ENCODE data around the gene PRAMEF20.
"Not testable (repeated sequence)": the region's sequence is repeated elsewhere in the genome, so short reads cannot be mapped to it uniquely, and the experiment has no call there.

The PRAMEF20 gene

GRCh38 chr1:13410150-13410549 is at the start of gene PRAMEF20:
TSS of gene PRAMEF20 (plus strand) at chr1:13410450. CDS start at chr1:13416355, 5,905 bp downstream.
- not testable (repeated sequence) for DNase-seq (ENCODE audit: low spot score)

GRCh38 chr1:13362364-13362763 is 47.9 kb upstream of the PRAMEF20 start:
- not testable (repeated sequence) for DNase-seq (ENCODE audit: low spot score)

GRCh38 chr1:13364928-13365327 is 45.3 kb upstream of the PRAMEF20 start:
- DNase-seq (ENCODE audit: low spot score) = not testable (repeated sequence)

GRCh38 chr1:13366536-13366935 is 43.7 kb upstream of the PRAMEF20 start:
- not testable (repeated sequence) for DNase-seq (ENCODE audit: low spot score)

- not testable (repeated sequence) for DNase-seq (ENCODE audit: low spot score)
Measured at GRCh38 chr1:13368544-13368943, 41.7 kb upstream of the PRAMEF20 start.

GRCh38 chr1:13378983-13379382 is 31.3 kb upstream of the PRAMEF20 start:
- not testable (repeated sequence) for DNase-seq (ENCODE audit: low spot score)

- not testable (repeated sequence) for DNase-seq (ENCODE audit: low spot score)
Measured at GRCh38 chr1:13380380-13380779, 29.9 kb upstream of the PRAMEF20 start.

- not testable (repeated sequence) for DNase-seq (ENCODE audit: low spot score)
Measured at GRCh38 chr1:13389332-13389731, 20.9 kb upstream of the PRAMEF20 start, which contains the start of gene PRAMEF17. TSS of gene PRAMEF17 (plus strand) at chr1:13389632. CDS start at chr1:13389658, 26 bp downstream.

GRCh38 chr1:13393004-13393403 is 17.2 kb upstream of the PRAMEF20 start:
- not testable (repeated sequence) for DNase-seq (ENCODE audit: low spot score)

- DNase-seq (ENCODE audit: low spot score) = not testable (repeated sequence)
Measured at GRCh38 chr1:13394761-13395160, 15.5 kb upstream of the PRAMEF20 start.

- not testable (repeated sequence) for DNase-seq (ENCODE audit: low spot score)
Measured at GRCh38 chr1:13395311-13395710, 14.9 kb upstream of the PRAMEF20 start.

GRCh38 chr1:13407811-13408210 is 2.4 kb upstream of the PRAMEF20 start:
- DNase-seq (ENCODE audit: low spot score) = no peak

- no peak for DNase-seq (ENCODE audit: low spot score)
Measured at GRCh38 chr1:13430495-13430894, 20.2 kb downstream of the PRAMEF20 start.

- DNase-seq (ENCODE audit: low spot score) = no peak
Measured at GRCh38 chr1:13432251-13432650, 22.0 kb downstream of the PRAMEF20 start.

- DNase-seq (ENCODE audit: low spot score) = not testable (repeated sequence)
Measured at GRCh38 chr1:13433694-13434358, 23.6 kb downstream of the PRAMEF20 start.

- DNase-seq (ENCODE audit: low spot score) = no peak
Measured at GRCh38 chr1:13435458-13435857, 25.2 kb downstream of the PRAMEF20 start.

- not testable (repeated sequence) for DNase-seq (ENCODE audit: low spot score)
Measured at GRCh38 chr1:13439104-13439783, 29.0 kb downstream of the PRAMEF20 start.

GRCh38 chr1:13443335-13443979 is 33.2 kb downstream of the PRAMEF20 start:
- no peak for DNase-seq (ENCODE audit: low spot score)

GRCh38 chr1:13450204-13450603 is 40.0 kb downstream of the PRAMEF20 start:
- DNase-seq (ENCODE audit: low spot score) = no peak

GRCh38 chr1:13451399-13451965 is 41.2 kb downstream of the PRAMEF20 start:
- DNase-seq (ENCODE audit: low spot score) = no peak

- DNase-seq (ENCODE audit: low spot score) = no peak
Measured at GRCh38 chr1:13456904-13457532, 46.8 kb downstream of the PRAMEF20 start.

GRCh38 chr1:13461977-13462376 is 51.7 kb downstream of the PRAMEF20 start:
- DNase-seq (ENCODE audit: low spot score) = no peak

Data from left forelimb (tissue), 1 donor.